AG04449 (cell line): ENCODE results near the gene NHERF2.

Experiments used
- CTCF ChIA-PET: fragments of 350-600 bp; formaldehyde crosslinking; extraction: SDS; loops from one replicate; lab custom pipeline; 2021; ENCODE audit warnings: antibody characterized with exemption; lab: Yijun Ruan, JAX
- POLR2A ChIA-PET: fragments of 400-600, 350-600 bp; formaldehyde crosslinking; extraction: SDS; loops from one replicate; lab custom pipeline; 2020; ENCODE audit warnings: antibody characterized with exemption, inconsistent platforms; lab: Yijun Ruan, JAX
- DNase-seq: peaks from one replicate; pipeline ENCODE4 v3.0.0-alpha.2; 2010; ENCODE audit warnings: low read depth, low spot score
- H3K4me3 ChIP-seq: 2 replicates; pipeline ENCODE4 v1.5.1; 2011; ENCODE audit warnings: low read depth, mild to moderate bottlenecking, control low read depth, low read length
- TF ChIP-seq, protein P1 (sequence below): IDR thresholded peaks from one replicate; pipeline ENCODE4 v1.5.1; 2011; ENCODE audit warnings: mild to moderate bottlenecking, moderate library complexity, low read length, control low read depth, inconsistent platforms; ENCODE audit not compliant: insufficient read depth; ENCODE audit errors: missing control alignments

Gene NHERF2

DNA sequence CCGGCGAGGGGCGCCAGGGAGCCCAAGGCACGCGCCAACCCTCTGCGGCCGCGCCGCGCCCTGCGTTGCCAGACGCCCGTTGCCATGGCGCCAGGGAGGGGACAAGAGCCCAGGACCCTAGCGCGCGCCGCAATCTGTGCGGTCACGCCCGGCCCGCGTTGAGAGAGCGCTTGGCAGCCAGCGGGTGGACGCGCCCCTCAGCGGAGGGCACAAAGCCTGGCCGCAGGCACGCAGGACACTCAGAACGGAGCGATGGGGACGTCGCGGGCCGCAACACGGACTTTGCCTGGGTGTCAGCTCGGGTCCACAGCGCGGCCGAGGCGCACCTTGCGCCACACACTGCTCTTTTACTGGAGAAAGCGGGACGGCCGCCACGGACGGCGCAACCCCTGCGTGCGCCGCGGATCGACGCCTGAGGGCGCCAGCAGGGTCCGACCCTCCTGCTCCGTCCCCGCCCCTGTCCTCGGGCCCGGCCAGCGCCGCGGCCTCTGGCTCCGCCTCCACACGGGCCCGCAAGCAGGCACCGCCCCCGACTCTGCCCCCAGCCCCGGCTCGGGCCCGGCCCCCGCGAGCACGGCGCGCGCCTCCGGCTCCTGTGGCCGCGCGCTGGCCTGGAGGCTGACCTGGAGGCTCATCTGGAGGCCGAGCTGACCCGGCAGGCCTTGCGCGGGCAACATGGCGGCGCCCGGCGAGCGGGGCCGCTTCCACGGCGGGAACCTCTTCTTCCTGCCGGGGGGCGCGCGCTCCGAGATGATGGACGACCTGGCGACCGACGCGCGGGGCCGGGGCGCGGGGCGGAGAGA, 43.0 kb upstream of the NHERF2 start, which contains the start of gene GFER:
TSS of gene GFER (plus strand) at position 650 of the 803 bp plus-strand sequence. CDS start at position 676, 26 bp downstream.
- peak within 1 kb of the TSS; percentile 71 for H3K4me3 ChIP-seq
- POLR2A ChIA-PET: interaction anchor here (0.5 to 2.5 kb wide), 7 partner anchors 12 to 157 kb away, joined by 3 to 9 read pairs (median 4); partner anchors contain the start of genes RPS2 and TBL3
- TF ChIP-seq, protein P1, sequence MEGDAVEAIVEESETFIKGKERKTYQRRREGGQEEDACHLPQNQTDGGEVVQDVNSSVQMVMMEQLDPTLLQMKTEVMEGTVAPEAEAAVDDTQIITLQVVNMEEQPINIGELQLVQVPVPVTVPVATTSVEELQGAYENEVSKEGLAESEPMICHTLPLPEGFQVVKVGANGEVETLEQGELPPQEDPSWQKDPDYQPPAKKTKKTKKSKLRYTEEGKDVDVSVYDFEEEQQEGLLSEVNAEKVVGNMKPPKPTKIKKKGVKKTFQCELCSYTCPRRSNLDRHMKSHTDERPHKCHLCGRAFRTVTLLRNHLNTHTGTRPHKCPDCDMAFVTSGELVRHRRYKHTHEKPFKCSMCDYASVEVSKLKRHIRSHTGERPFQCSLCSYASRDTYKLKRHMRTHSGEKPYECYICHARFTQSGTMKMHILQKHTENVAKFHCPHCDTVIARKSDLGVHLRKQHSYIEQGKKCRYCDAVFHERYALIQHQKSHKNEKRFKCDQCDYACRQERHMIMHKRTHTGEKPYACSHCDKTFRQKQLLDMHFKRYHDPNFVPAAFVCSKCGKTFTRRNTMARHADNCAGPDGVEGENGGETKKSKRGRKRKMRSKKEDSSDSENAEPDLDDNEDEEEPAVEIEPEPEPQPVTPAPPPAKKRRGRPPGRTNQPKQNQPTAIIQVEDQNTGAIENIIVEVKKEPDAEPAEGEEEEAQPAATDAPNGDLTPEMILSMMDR: peak; percentile 66
- CTCF ChIA-PET: interaction anchor here (0.5 to 16.4 kb wide), 8 partner anchors 10 to 162 kb away, joined by 3 to 163 read pairs (median 6); partner anchors contain the start of gene TBL3
- DNase-seq: peak; percentile 26

DNA sequence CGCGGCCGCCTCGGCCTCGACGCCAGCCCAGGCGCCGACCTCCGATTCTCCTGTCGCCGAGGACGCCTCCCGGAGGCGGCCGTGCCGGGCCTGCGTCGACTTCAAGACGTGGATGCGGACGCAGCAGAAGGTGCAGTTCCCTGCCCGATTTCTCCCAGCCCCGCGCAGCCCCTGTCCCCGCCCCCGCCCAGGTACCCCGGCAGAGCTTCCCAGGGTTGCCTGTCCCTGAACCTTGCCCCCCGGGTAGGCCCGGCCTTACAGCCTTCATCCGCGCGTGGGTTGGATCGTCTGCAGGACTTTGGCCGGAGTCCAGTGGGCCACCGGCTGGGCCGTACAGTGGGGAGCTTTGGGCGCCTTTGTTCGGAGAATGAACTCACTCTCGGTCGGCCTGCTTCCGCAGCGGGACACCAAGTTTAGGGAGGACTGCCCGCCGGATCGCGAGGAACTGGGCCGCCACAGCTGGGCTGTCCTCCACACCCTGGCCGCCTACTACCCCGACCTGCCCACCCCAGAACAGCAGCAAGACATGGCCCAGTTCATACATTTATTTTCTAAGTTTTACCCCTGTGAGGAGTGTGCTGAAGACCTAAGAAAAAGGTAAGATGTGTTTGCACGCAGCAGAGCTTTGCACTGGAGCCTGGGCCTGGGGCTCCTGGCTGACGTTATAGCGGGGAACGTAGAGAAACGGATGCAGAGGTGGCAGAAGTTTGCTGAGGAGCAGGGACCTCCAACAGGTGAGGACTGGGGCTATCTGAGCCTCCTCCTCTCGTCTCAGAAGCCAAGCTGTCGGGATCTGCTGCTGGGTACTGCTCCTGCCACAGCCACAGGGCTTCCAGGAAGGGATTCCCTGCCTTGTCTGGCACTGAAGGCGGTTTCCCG, 42.1 kb upstream of the NHERF2 start:
- ChIA-PET POLR2A (interaction anchor here (0.7 to 1.5 kb wide), 8 partner anchors 12 to 156 kb away, joined by 3 to 9 read pairs (median 4); partner anchors contain the start of genes RPS2 and TBL3), CTCF (interaction anchor here (0.5 to 16.4 kb wide), 7 partner anchors 9 to 163 kb away, joined by 3 to 163 read pairs (median 3); no protein-coding TSS in a partner anchor)
- TF ChIP-seq, protein P1: no peak
- DNase-seq: no peak
- H3K4me3 ChIP-seq: peak overlapping the region; percentile 71

DNA sequence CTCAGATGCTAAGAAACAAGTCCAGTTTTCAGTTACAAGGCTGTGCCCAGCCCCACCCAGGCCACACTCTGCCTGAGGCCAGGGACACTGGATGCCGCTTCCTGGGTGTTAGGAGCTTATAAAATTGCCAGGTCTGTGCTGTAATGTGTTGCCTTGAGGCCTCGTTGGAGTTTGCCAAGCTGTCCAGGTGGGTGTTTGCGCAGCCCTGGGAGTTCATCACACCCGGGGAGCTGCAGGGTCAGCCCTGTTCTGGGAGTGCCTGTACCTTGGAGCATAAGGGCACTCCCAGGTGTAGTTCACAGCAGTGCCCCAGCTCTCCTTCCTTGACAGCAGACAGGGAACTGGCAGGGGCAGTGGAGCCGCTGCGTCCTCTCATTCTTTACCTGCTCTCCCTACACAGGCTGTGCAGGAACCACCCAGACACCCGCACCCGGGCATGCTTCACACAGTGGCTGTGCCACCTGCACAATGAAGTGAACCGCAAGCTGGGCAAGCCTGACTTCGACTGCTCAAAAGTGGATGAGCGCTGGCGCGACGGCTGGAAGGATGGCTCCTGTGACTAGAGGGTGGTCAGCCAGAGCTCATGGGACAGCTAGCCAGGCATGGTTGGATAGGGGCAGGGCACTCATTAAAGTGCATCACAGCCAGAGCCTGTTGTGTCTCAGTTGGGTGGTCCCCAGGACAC, 41.1 kb upstream of the NHERF2 start:
- TF ChIP-seq, protein P1: no peak
- H3K4me3 ChIP-seq: peak overlapping the region; percentile 71
- ChIA-PET POLR2A (interaction anchor here (0.5 to 1.2 kb wide), 3 partner anchors 8 to 21 kb away, joined by 3 read pairs; partner anchors contain the start of gene RPS2), CTCF (interaction anchor here (0.9 to 16.4 kb wide), 4 partner anchors 7 to 162 kb away, joined by 3 to 163 read pairs (median 22); no protein-coding TSS in a partner anchor)
- no peak for DNase-seq

DNA sequence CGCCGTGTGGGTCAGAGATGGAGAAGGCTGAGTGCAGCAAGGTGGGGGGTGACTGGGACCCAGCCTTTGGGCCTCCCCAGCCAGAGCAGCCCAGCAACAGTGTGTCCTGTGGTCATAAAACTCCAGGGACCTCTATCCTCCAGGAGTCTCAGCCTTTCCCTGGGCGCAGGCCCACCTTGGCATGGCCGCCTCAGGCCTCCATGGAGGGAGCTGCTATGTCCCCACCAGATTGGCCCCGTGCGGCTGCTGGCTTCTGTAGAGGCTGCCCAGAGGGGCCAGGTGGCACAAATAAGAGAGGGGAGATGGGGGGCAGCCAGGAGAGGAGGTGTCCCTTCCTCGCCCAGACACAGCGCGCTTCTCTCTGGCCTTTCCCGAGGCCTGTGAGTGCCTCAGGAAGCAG, 39.5 kb upstream of the NHERF2 start:
- TF ChIP-seq, protein P1: no peak

DNA sequence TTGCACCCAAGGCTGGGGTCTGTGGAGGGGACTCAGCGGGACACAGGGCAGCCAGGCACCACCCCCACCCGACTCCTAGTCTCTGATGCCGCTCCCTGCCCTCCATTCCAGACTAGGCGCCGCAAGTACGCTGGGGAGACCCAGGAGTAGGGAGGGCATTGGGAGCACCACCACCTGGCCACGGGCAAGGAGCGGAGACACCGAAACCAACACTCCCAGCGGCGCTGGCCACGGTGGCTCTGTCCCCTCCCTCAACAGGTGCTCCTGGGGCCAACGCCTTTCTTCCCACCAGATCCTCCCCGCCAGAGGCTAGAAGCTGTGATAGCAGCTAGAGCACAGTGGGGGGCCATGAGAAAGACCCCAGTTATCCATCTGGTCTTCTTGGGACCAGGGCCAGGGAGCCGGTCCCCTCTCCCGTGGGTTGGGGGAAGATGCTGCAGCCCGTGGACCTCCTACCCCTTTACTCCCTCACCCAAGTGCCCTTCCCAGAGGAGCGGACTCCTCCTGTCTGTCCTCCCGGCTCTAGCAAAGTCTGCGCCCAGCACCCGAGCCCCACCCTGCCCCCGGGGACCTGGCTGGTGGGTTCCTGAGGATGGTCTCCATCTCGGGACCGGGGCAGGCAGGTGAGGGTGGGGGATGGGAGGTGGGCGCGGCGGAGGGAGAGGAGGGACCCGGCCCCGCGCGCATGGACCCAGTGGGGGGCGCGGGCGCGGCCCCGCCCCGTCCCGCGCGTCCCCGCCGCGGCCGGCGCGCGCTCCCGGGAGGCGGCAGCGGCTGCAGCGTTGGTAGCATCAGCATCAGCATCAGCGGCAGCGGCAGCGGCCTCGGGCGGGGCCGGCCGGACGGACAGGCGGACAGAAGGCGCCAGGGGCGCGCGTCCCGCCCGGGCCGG, 37.2 kb upstream of the NHERF2 start, which contains the start of gene SYNGR3:
TSS of gene SYNGR3 (plus strand) at position 762 of the 892 bp plus-strand sequence. CDS start 133 bp downstream, outside the sequence.
- TF ChIP-seq, protein P1: no peak
- POLR2A ChIA-PET: no interaction called here
- no peak for DNase-seq
- CTCF ChIA-PET: interaction anchor here (1.2 to 16.4 kb wide), 2 partner anchors 14 to 151 kb away, joined by 5 to 163 read pairs; no protein-coding TSS in a partner anchor
- no peak within 1 kb of the TSS; the same call in 1 of the 2 replicates for H3K4me3 ChIP-seq

More for the DNA sequence above, 39.5 kb upstream of the NHERF2 start:
- no peak for DNase-seq
- CTCF ChIA-PET: interaction anchor here (0.6 to 16.4 kb wide), 2 partner anchors 16 to 153 kb away, joined by 4 to 163 read pairs; no protein-coding TSS in a partner anchor
- H3K4me3 ChIP-seq: no peak overlapping the region
- POLR2A ChIA-PET: interaction anchor here (1.6 kb wide), 1 partner anchor 168 kb away, joined by 4 read pairs; the partner anchor contains the start of gene TRAF7
